Measurements from ENCODE around the gene CASP10.
"Not testable (repeated sequence)": the region's sequence is repeated elsewhere in the genome, so short reads cannot be mapped to it uniquely, and the experiment has no call there.

Gene CASP10

GRCh38 chr2:201228271-201228911 is 45.5 kb downstream of the CASP10 start:
- FAIRE-seq (no peak), DNase-seq (ENCODE audit: insufficient read length) (no peak)
- TF ChIP-seq POLR2A (IDR thresholded peaks at IDR 0.05; ENCODE audit: low read depth, low read length) (no peak), POLR2AphosphoS5 (IDR thresholded peaks at IDR 0.05; ENCODE audit: low read depth, low read length) (no peak), TAF1 (IDR thresholded peaks at IDR 0.05; ENCODE audit: borderline replicate concordance, low read depth, low read length) (no peak)

GRCh38 chr2:201228912-201229290 is 46.0 kb downstream of the CASP10 start:
- DNase-seq (ENCODE audit: insufficient read length) (no peak), FAIRE-seq (no peak)
- TF ChIP-seq POLR2AphosphoS5 (IDR thresholded peaks at IDR 0.05; ENCODE audit: low read depth, low read length) (no peak), TAF1 (IDR thresholded peaks at IDR 0.05; ENCODE audit: borderline replicate concordance, low read depth, low read length) (no peak), POLR2A (IDR thresholded peaks at IDR 0.05; ENCODE audit: low read depth, low read length) (no peak)

- DNase-seq (ENCODE audit: insufficient read length) (peak; percentile 56), FAIRE-seq (peak; percentile 85)
- TF ChIP-seq TAF1 (IDR thresholded peaks at IDR 0.05; ENCODE audit: borderline replicate concordance, low read depth, low read length) = 0 out of 2 replicates have a peak, but pooled peaks have one; percentile 31
- TF ChIP-seq POLR2AphosphoS5 (IDR thresholded peaks at IDR 0.05; ENCODE audit: low read depth, low read length) = peak; percentile 70
- peak; percentile 60 for TF ChIP-seq POLR2A (IDR thresholded peaks at IDR 0.05; ENCODE audit: low read depth, low read length)
Observed at GRCh38 chr2:201231781-201232466, 49.0 kb downstream of the CASP10 start.

- FAIRE-seq = no peak
- no peak for TF ChIP-seq POLR2A (IDR thresholded peaks at IDR 0.05; ENCODE audit: low read depth, low read length)
- TF ChIP-seq TAF1 (IDR thresholded peaks at IDR 0.05; ENCODE audit: borderline replicate concordance, low read depth, low read length) = no peak
- TF ChIP-seq POLR2AphosphoS5 (IDR thresholded peaks at IDR 0.05; ENCODE audit: low read depth, low read length) = no peak
- DNase-seq (ENCODE audit: insufficient read length) = no peak
Observed at GRCh38 chr2:201232467-201232815, 49.5 kb downstream of the CASP10 start.

GRCh38 chr2:201233192-201233811 is 50.4 kb downstream of the CASP10 start:
- peak; percentile 97 for FAIRE-seq
- DNase-seq (ENCODE audit: insufficient read length) = peak; percentile 56
- TF ChIP-seq POLR2A (IDR thresholded peaks at IDR 0.05; ENCODE audit: low read depth, low read length) = peak; percentile 89
- TF ChIP-seq TAF1 (IDR thresholded peaks at IDR 0.05; ENCODE audit: borderline replicate concordance, low read depth, low read length) = no peak
- peak; percentile 92 for TF ChIP-seq POLR2AphosphoS5 (IDR thresholded peaks at IDR 0.05; ENCODE audit: low read depth, low read length)

DNA sequence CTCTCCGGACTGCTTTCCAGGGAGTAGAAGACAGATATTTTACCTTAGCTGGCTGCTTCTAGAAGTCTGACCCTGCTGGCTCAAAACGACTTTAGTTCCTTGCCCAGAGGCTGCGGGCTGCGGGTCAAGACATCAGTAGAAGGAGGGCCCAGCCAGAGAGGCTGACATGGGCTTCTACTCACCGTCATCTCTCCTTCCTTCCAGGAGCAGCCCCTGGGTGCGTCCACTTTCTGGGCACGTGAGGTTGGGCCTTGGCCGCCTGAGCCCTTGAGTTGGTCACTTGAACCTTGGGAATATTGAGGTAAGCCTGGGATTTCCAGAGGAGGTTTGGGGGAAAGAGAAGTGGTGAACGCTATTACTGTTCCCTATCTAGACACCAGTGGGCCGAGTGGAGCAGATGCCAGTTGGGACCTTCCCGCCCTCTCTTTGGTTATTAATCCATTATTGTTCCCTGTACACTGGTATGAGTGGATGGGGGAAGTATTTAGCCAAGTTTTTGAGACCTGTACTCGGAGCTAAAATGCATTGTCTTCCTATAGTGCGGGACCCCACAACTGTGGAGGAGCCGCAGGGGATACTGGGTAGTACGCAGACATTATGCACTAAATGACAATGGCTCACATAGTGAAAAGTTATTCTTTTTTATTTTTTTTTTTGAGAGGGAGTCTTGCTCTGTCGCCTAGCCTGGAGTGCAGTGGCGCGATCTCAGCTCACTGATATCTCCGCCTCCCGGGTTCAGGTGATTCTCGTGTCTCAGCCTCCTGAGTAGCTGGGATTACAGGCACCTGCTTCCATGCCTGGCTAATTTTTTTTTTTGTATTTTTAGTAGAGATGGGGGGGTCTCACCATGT is 51.1 kb downstream of the CASP10 start:
- TF ChIP-seq POLR2A (IDR thresholded peaks at IDR 0.05; ENCODE audit: low read depth, low read length) (no peak), POLR2AphosphoS5 (IDR thresholded peaks at IDR 0.05; ENCODE audit: low read depth, low read length) (no peak), TAF1 (IDR thresholded peaks at IDR 0.05; ENCODE audit: borderline replicate concordance, low read depth, low read length) (no peak)
- FAIRE-seq = peak; percentile 73

DNA sequence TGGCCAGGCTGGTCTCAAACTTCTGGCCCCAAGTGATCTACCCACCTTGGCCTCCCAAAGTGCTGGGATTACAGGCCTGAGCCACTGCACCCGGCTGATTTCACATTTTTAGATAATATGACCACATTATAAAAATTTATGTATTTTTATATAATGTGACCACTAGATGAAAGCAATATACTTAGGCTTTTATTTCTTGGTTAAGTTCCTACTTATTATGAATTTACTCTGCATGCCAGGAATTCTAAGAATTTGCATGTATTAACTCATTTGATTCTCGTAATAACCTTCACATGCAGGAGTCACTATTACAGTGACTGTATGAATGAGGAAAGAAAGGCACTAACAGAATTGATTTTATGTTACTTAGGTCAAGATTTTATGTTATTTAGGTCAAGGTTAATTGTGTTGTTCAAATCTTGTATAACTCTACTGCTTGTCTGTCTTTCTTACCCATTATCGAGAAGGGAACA is 51.8 kb downstream of the CASP10 start:
- DNase-seq (ENCODE audit: insufficient read length) = no peak
- TF ChIP-seq POLR2A (IDR thresholded peaks at IDR 0.05; ENCODE audit: low read depth, low read length) (no peak), TAF1 (IDR thresholded peaks at IDR 0.05; ENCODE audit: borderline replicate concordance, low read depth, low read length) (no peak), POLR2AphosphoS5 (IDR thresholded peaks at IDR 0.05; ENCODE audit: low read depth, low read length) (no peak)
- no peak for FAIRE-seq

More for the DNA sequence above, 51.1 kb downstream of the CASP10 start:
- DNase-seq (ENCODE audit: insufficient read length) = no peak

DNA sequence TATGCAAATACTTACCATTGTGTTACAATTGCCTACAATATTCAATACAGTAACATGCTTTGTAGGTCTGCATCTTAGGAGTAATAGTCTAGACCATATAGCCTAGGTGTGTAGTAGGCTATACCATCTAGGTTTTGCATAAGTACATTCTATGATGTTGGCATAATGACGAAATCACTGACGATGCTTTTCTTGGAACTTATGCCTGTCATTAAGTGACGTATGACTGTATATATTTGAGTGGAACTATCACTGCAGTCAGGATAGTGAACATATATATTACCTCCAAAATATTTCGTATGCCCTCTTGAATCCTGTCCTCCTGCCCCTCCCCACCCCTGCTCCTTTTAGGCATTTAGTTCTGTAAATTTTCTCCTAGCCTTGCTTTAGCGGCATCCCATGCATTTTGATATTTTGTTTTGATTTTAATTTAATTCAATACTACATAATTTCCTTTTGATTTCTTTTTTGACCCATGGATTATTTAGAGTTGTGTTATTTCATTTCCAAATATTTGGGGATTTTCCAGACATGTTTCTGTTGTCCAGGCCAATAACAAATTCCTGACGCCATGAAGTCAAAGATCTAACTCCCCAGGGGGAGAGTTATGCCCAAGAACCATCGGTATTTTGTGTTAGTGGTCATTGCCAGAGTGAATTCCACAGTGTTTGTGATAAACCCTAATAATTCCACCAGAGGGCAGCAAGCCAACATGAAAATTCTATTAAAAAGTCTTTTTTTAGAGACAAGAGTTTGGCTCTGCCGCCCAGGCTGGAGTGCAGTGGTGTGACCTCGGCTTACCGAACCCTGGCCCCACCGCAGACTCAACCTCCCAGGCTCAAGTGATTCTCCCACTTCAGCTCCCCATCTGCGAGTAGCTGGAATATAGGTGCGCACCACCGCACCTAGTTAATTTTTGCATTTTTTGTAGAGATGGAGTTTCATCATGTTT is 53.2 kb downstream of the CASP10 start:
- peak; percentile 62 for FAIRE-seq
- TF ChIP-seq POLR2A (IDR thresholded peaks at IDR 0.05; ENCODE audit: low read depth, low read length) (no peak), POLR2AphosphoS5 (IDR thresholded peaks at IDR 0.05; ENCODE audit: low read depth, low read length) (no peak), TAF1 (IDR thresholded peaks at IDR 0.05; ENCODE audit: borderline replicate concordance, low read depth, low read length) (no peak)
- DNase-seq (ENCODE audit: insufficient read length) = no peak

DNA sequence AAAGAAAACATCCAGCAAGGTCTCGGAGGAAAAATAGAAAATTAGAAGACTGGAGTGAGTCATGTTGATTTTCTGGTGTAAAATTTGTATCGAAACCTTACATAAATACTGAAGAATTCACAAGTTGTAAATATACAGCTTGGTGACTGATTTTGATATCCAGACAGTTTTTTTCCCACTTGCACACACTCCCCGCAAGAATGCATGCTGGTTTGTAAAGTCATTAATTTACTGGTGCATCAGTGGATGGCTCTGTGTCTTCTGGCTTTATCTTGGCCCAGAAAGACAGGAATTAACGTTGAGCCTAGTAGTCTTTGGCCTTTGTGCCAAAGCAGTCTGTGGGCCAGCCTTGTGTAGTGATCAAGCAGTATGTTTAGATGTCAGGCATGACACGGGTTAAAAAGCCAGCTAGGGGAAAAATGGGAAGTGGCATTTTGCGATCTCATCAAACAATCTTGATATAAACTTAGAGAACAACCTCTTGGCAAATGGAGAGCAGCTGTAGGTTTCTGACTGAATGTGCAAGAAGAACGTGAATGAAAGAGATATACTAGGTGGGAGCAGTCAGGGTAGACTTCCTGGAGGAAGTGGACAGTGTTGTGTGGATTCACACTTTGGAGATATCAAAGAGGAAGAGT is 54.7 kb downstream of the CASP10 start:
- DNase-seq (ENCODE audit: insufficient read length) (no peak), FAIRE-seq (no peak)
- TF ChIP-seq POLR2A (IDR thresholded peaks at IDR 0.05; ENCODE audit: low read depth, low read length) (no peak), TAF1 (IDR thresholded peaks at IDR 0.05; ENCODE audit: borderline replicate concordance, low read depth, low read length) (no peak), POLR2AphosphoS5 (IDR thresholded peaks at IDR 0.05; ENCODE audit: low read depth, low read length) (no peak)

GRCh38 chr2:201239167-201239935 is 56.4 kb downstream of the CASP10 start:
- not testable (repeated sequence) for FAIRE-seq; DNase-seq (ENCODE audit: insufficient read length)

Data from GM12892 (cell line).